H9 (cell line): Measurements from ENCODE around the gene ARL4D. TPM values are rescaled to one million over a fixed set of nuclear protein-coding genes. Genes with fewer than 3 reads are reported as not detected.
A peak's percentile ranks its signal among the peaks of the same experiment; 100 is the strongest.

Experiments
- DNase-seq: peaks from one replicate; pipeline ENCODE4 v3.0.0-alpha.2; 2017
- H2AFZ ChIP-seq: one replicate; pipeline ENCODE4 v1.6.1; 2013; ENCODE audit warnings: mild to moderate bottlenecking, low read length, control low read depth, moderate library complexity
- H2AK5ac ChIP-seq: 2 replicates; pipeline ENCODE4 v1.6.1; 2013; ENCODE audit warnings: low read length, control low read depth, mixed read lengths; ENCODE audit not compliant: insufficient read length
- H2BK120ac ChIP-seq: one replicate; pipeline ENCODE4 v1.6.1; 2013; ENCODE audit warnings: low read depth, mild to moderate bottlenecking, low read length, control low read depth, inconsistent platforms; ENCODE audit not compliant: poor library complexity, severe bottlenecking
- H2BK12ac ChIP-seq: 2 replicates; pipeline ENCODE4 v1.6.1; 2013; ENCODE audit warnings: low read length, control low read depth, mixed read lengths, low read depth; ENCODE audit not compliant: insufficient read length
- H2BK15ac ChIP-seq: 2 replicates; pipeline ENCODE4 v1.6.1; 2013; ENCODE audit warnings: low read depth, low read length, control low read depth
- H2BK20ac ChIP-seq: one replicate; pipeline ENCODE4 v1.6.1; 2013; ENCODE audit warnings: low read depth, mild to moderate bottlenecking, low read length, control low read depth, inconsistent platforms; ENCODE audit not compliant: poor library complexity, severe bottlenecking
- H2BK5ac ChIP-seq: 2 replicates; pipeline ENCODE4 v1.6.1; 2013; ENCODE audit warnings: low read length, control low read depth, mixed read lengths; ENCODE audit not compliant: insufficient read length
- H3K14ac ChIP-seq: 2 replicates; pipeline ENCODE4 v1.6.1; 2013; ENCODE audit warnings: low read length, control low read depth; ENCODE audit not compliant: insufficient read depth
- H3K18ac ChIP-seq: 2 replicates; pipeline ENCODE4 v1.6.1; 2013; ENCODE audit warnings: low read depth, mild to moderate bottlenecking, mixed read lengths, low read length, control low read depth; ENCODE audit not compliant: insufficient read length
- H3K23ac ChIP-seq: 2 replicates; pipeline ENCODE4 v1.6.1; 2013; ENCODE audit warnings: low read length, control low read depth, mixed read lengths, low read depth; ENCODE audit not compliant: insufficient read length
- H3K23me2 ChIP-seq: 2 replicates; pipeline ENCODE4 v1.6.1; 2013; ENCODE audit warnings: low read depth, mild to moderate bottlenecking, mixed read lengths, low read length, control low read depth; ENCODE audit not compliant: insufficient read length, poor library complexity, severe bottlenecking
- H3K27ac ChIP-seq: 2 replicates; pipeline ENCODE4 v1.5.1; 2013; ENCODE audit warnings: low read length, control low read depth, mixed read lengths, low read depth; ENCODE audit not compliant: insufficient read length
- H3K27me3 ChIP-seq: 2 replicates; pipeline ENCODE4 v1.6.1; 2013; ENCODE audit warnings: low read length, control low read depth, inconsistent platforms; ENCODE audit not compliant: insufficient read depth
- H3K4ac ChIP-seq: 2 replicates; pipeline ENCODE4 v1.6.1; 2013; ENCODE audit warnings: low read depth, mild to moderate bottlenecking, control low read depth, inconsistent platforms, low read length, moderate library complexity
- H3K4me1 ChIP-seq: 2 replicates; pipeline ENCODE4 v1.6.1; 2013; ENCODE audit warnings: low read length, control low read depth, inconsistent platforms; ENCODE audit not compliant: insufficient read depth
- H3K4me2 ChIP-seq: 2 replicates; pipeline ENCODE4 v1.6.1; 2013; ENCODE audit warnings: low read length, control low read depth, mixed read lengths; ENCODE audit not compliant: insufficient read length, insufficient read depth
- H3K56ac ChIP-seq: 2 replicates; pipeline ENCODE4 v1.6.1; 2013; ENCODE audit warnings: low read depth, mild to moderate bottlenecking, mixed read lengths, low read length, control low read depth; ENCODE audit not compliant: insufficient read length
- H3K79me1 ChIP-seq: 2 replicates; pipeline ENCODE4 v1.6.1; 2013; ENCODE audit warnings: low read depth, mild to moderate bottlenecking, moderate library complexity, low read length, control low read depth, inconsistent platforms; ENCODE audit not compliant: insufficient read depth, poor library complexity, severe bottlenecking
- H3K79me2 ChIP-seq: 2 replicates; pipeline ENCODE4 v1.6.1; 2013; ENCODE audit warnings: low read length, control low read depth, inconsistent platforms; ENCODE audit not compliant: insufficient read depth
- H3K9ac ChIP-seq: 2 replicates; pipeline ENCODE4 v1.6.1; 2013; ENCODE audit warnings: low read length, control low read depth, mixed read lengths; ENCODE audit not compliant: insufficient read length; ENCODE audit errors: extremely low read depth
- H3K9me3 ChIP-seq: one replicate; pipeline ENCODE4 v1.6.1; 2013; ENCODE audit warnings: low read depth, low read length, inconsistent platforms; ENCODE audit not compliant: control insufficient read depth
- H3T11ph ChIP-seq: one replicate; pipeline ENCODE4 v1.6.1; 2013; ENCODE audit warnings: mild to moderate bottlenecking, low read length, control low read depth, inconsistent platforms
- H4K20me1 ChIP-seq: one replicate; pipeline ENCODE4 v1.6.1; 2013; ENCODE audit not compliant: control insufficient read depth, insufficient read length, insufficient read depth
- H4K5ac ChIP-seq: 2 replicates; pipeline ENCODE4 v1.6.1; 2013; ENCODE audit warnings: low read depth, mild to moderate bottlenecking, mixed read lengths, low read length, control low read depth; ENCODE audit not compliant: insufficient read length
- H4K8ac ChIP-seq: replicated peaks from 2 replicates; pipeline ENCODE4 v1.6.1; 2013; ENCODE audit warnings: low read length, control low read depth, mixed read lengths, low read depth; ENCODE audit not compliant: insufficient read length
- H4K91ac ChIP-seq: 2 replicates; pipeline ENCODE4 v1.6.1; 2013; ENCODE audit warnings: low read depth, mild to moderate bottlenecking, moderate library complexity, mixed read lengths, low read length, control low read depth; ENCODE audit not compliant: insufficient read length
- H3K27ac Mint-ChIP-seq, 3 experiments: 2 replicates in 2 of 3; 3 replicates in 1 of 3; pipeline ENCODE4 v1.8.0; 2020 to 2021; ENCODE audit warnings: mixed read lengths in 3 of 3, mild to moderate bottlenecking in 1 of 3, moderate library complexity in 1 of 3
- H3K27me3 Mint-ChIP-seq: 2 replicates; pipeline ENCODE4 v1.8.0; 2021; ENCODE audit warnings: low read depth, mild to moderate bottlenecking, moderate library complexity, mixed read lengths
- H3K36me3 Mint-ChIP-seq, 3 experiments: 2 replicates in 2 of 3; 3 replicates in 1 of 3; pipeline ENCODE4 v1.8.0; 2020 to 2021; ENCODE audit warnings: low read depth in 3 of 3, mixed read lengths in 3 of 3; ENCODE audit not compliant: insufficient read depth in 1 of 3
- H3K4me1 Mint-ChIP-seq, 2 experiments: 2 replicates each; pipeline ENCODE4 v1.8.0; 2020; ENCODE audit warnings: mixed read lengths in 2 of 2
- H3K4me3 Mint-ChIP-seq, 2 experiments: 2 replicates in 1 of 2; 3 replicates in 1 of 2; pipeline ENCODE4 v1.8.0; 2020 to 2021; ENCODE audit warnings: mild to moderate bottlenecking in 2 of 2, mixed read lengths in 2 of 2, moderate library complexity in 1 of 2
- H3K9me3 Mint-ChIP-seq, 2 experiments: 2 replicates in 1 of 2; 3 replicates in 1 of 2; pipeline ENCODE4 v1.8.0; 2020; ENCODE audit warnings: mild to moderate bottlenecking in 2 of 2, mixed read lengths in 2 of 2, moderate library complexity in 1 of 2
- WGBS: extraction: QIAGEN DNeasy Blood & Tissue Kit; methylation state at CpG from one replicate; pipeline ENCODE4 v1.1.7; 2013; ENCODE audit warnings: missing lambda C conversion rate, low lambda C conversion rate, mixed read lengths; ENCODE audit not compliant: insufficient read length; ENCODE audit errors: extremely low coverage; 5-methylcytosine and 5-hydroxymethylcytosine counted together
- total RNA-seq: library from RNA; stranded (reverse); gene quantifications from 2 replicates; pipeline ENCODE4 v1.2.1, GENCODE V29; 2021
- TF ChIP-seq, protein P1 (sequence below): fragments of 200-600 bp; sonication (generic); conservative IDR thresholded peaks from 3 replicates; pipeline ENCODE4 v1.8.0; 2021; ENCODE audit warnings: antibody characterized with exemption, mild to moderate bottlenecking

Gene ARL4D
- total RNA-seq, 1 experiment from 2014 or later: 6.2 TPM

DNA sequence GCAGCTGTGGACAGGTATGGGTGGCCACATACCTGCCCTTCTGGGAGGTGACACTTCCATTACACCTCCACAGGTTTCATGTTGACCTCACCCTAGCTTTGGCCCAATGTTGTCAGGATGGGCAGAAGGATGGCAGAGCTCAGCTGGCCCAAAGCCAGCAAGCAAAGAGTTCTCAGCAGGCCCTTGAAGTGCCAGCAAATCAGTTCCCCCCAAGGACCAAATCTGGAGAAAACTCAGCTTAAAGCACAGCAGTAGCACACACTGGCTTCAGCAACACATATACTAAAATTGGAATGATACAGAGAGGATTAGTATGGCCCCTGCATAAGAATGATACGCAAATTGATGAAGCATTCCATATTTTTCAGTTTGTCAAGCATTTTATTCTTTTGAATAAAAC lies 13.4 kb downstream of the ARL4D start:
- Histone ChIP-seq H3K23me2 (no peaks in the 10 kb centered on the region), H3K27me3 (no peaks in the 10 kb centered on the region), H2AK5ac (no peak overlapping the region), H4K20me1 (no peaks in the 10 kb centered on the region), H2AFZ (no peak overlapping the region), H4K8ac (no peak overlapping the region), H3K4me2 (no peak overlapping the region), H4K5ac (no peak overlapping the region), H3K4me1 (no peaks in the 10 kb centered on the region), H3K9me3 (no peaks in the 10 kb centered on the region), H3K4ac (no peak overlapping the region), H3K79me2 (no peaks in the 10 kb centered on the region), H4K91ac (no peak overlapping the region), H2BK5ac (peak overlapping the region; percentile 55), H3K27ac (no peak overlapping the region), H2BK15ac (no peak overlapping the region), H3K56ac (no peak overlapping the region), H3K79me1 (no peaks in the 10 kb centered on the region), H2BK20ac (peak overlapping the region; percentile 3), H2BK12ac (no peak overlapping the region), H3K23ac (peak overlapping the region; percentile 7), H3K18ac (no peak overlapping the region), H3K14ac (no peak overlapping the region), H2BK120ac (no peak overlapping the region), H3T11ph (no peak overlapping the region), H3K9ac (no peak overlapping the region)
- DNase-seq: no peak
- Mint-ChIP-seq H3K9me3 (peaks cover 0 to 4% of the 10 kb centered on the region in 2 experiments; a peak in 3 of 5 replicates), H3K27me3 (peaks cover 5% of the 10 kb centered on the region), H3K4me1 (peaks cover 13 to 18% of the 10 kb centered on the region in 2 experiments), H3K36me3 (no peaks in the 10 kb centered on the region; a peak in 1 of 7 replicates), H3K4me3 (no peak overlapping the region), H3K27ac (no peak overlapping the region)
- no CpG with 5 or more reads among the region's 1 CpG for WGBS
- TF ChIP-seq, protein P1, sequence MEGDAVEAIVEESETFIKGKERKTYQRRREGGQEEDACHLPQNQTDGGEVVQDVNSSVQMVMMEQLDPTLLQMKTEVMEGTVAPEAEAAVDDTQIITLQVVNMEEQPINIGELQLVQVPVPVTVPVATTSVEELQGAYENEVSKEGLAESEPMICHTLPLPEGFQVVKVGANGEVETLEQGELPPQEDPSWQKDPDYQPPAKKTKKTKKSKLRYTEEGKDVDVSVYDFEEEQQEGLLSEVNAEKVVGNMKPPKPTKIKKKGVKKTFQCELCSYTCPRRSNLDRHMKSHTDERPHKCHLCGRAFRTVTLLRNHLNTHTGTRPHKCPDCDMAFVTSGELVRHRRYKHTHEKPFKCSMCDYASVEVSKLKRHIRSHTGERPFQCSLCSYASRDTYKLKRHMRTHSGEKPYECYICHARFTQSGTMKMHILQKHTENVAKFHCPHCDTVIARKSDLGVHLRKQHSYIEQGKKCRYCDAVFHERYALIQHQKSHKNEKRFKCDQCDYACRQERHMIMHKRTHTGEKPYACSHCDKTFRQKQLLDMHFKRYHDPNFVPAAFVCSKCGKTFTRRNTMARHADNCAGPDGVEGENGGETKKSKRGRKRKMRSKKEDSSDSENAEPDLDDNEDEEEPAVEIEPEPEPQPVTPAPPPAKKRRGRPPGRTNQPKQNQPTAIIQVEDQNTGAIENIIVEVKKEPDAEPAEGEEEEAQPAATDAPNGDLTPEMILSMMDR: no peak
